Mucosa of stomach (tissue), 1 donor: ENCODE data around the gene GLI1.

Source experiments
- H3K27me3 ChIP-seq: one replicate; pipeline ENCODE4 v1.7.0; 2013; ENCODE audit warnings: mild to moderate bottlenecking, low read length; ENCODE audit not compliant: control insufficient read depth, insufficient read depth
- H3K36me3 ChIP-seq: one replicate; pipeline ENCODE4 v1.7.0; 2013; ENCODE audit warnings: low read length; ENCODE audit not compliant: control insufficient read depth, insufficient read depth
- H3K4me1 ChIP-seq: one replicate; pipeline ENCODE4 v1.7.0; 2013; ENCODE audit warnings: mild to moderate bottlenecking, low read length; ENCODE audit not compliant: control insufficient read depth, insufficient read depth
- H3K4me3 ChIP-seq: one replicate; pipeline ENCODE4 v1.7.0; 2013; ENCODE audit warnings: low read length
- H3K9ac ChIP-seq: one replicate; pipeline ENCODE4 v1.7.0; 2013; ENCODE audit warnings: mild to moderate bottlenecking, low read length, moderate library complexity
- H3K9me3 ChIP-seq: one replicate; pipeline ENCODE4 v1.7.0; 2013; ENCODE audit warnings: mild to moderate bottlenecking, low read length, moderate library complexity; ENCODE audit not compliant: control insufficient read depth
- donor health status: Pancreatic carcinoma.

The GLI1 gene

GRCh38 chr12:57521525-57522010 is 62.0 kb downstream of the GLI1 start:
- Histone ChIP-seq H3K4me1 (peaks cover 55% of the 10 kb centered on the region), H3K27me3 (no peaks in the 10 kb centered on the region), H3K9ac (peak overlapping the region; percentile 80), H3K36me3 (peaks cover 15% of the 10 kb centered on the region), H3K4me3 (peak overlapping the region; percentile 66), H3K9me3 (no peaks in the 10 kb centered on the region)
